ENCODE results near the gene NEK5.
"Not testable (repeated sequence)": the region's sequence is repeated elsewhere in the genome, so short reads cannot be mapped to it uniquely, and the experiment has no call there.

NEK5 gene

GRCh38 chr13:52067237-52067636 lies 61.6 kb downstream of the NEK5 start:
- DNase-seq (ENCODE audit: low read depth) = peak; percentile 49

GRCh38 chr13:52061587-52061986 lies 67.3 kb downstream of the NEK5 start:
- DNase-seq (ENCODE audit: low read depth) = no peak

GRCh38 chr13:52061064-52061463 lies 67.8 kb downstream of the NEK5 start:
- DNase-seq (ENCODE audit: low read depth) = not testable (repeated sequence)

- DNase-seq (ENCODE audit: low read depth) = no peak
Measured at GRCh38 chr13:52053460-52053859, 75.4 kb downstream of the NEK5 start.

- DNase-seq (ENCODE audit: low read depth) = no peak
Measured at GRCh38 chr13:52051400-52051799, 77.5 kb downstream of the NEK5 start.

- no peak for DNase-seq (ENCODE audit: low read depth)
Measured at GRCh38 chr13:52048516-52048915, 80.4 kb downstream of the NEK5 start.

- DNase-seq (ENCODE audit: low read depth) = no peak
Measured at GRCh38 chr13:52047463-52047862, 81.4 kb downstream of the NEK5 start.

- DNase-seq (ENCODE audit: low read depth) = no peak
Measured at GRCh38 chr13:52043675-52044074, 85.2 kb downstream of the NEK5 start.

GRCh38 chr13:52036037-52036436 lies 92.8 kb downstream of the NEK5 start:
- DNase-seq (ENCODE audit: low read depth) = no peak

GRCh38 chr13:52034616-52035226 lies 94.2 kb downstream of the NEK5 start:
- no peak for DNase-seq (ENCODE audit: low read depth)

- no peak for DNase-seq (ENCODE audit: low read depth)
Measured at GRCh38 chr13:52033039-52033438, 95.8 kb downstream of the NEK5 start.

- DNase-seq (ENCODE audit: low read depth) = not testable (repeated sequence)
Measured at GRCh38 chr13:52030401-52030800, 98.5 kb downstream of the NEK5 start.

- DNase-seq (ENCODE audit: low read depth) = no peak
Measured at GRCh38 chr13:52029569-52029968, 99.3 kb downstream of the NEK5 start.

GRCh38 chr13:52027832-52028231 lies 101.0 kb downstream of the NEK5 start:
- DNase-seq (ENCODE audit: low read depth) = no peak

- DNase-seq (ENCODE audit: low read depth) = no peak
Measured at GRCh38 chr13:52026246-52026626, 102.6 kb downstream of the NEK5 start.

- no peak for DNase-seq (ENCODE audit: low read depth)
Measured at GRCh38 chr13:52025475-52026245, 103.2 kb downstream of the NEK5 start.

- DNase-seq (ENCODE audit: low read depth) = no peak
Measured at GRCh38 chr13:52024481-52024880, 104.4 kb downstream of the NEK5 start, which contains the start of gene UTP14C. UTP14C (plus strand) TSS chr13:52024691; CDS start chr13:52028805, 4,114 bp downstream.

- peak; percentile 81 for DNase-seq (ENCODE audit: low read depth)
Measured at GRCh38 chr13:52022356-52022755, 106.5 kb downstream of the NEK5 start.

GRCh38 chr13:52020191-52020590 lies 108.7 kb downstream of the NEK5 start:
- DNase-seq (ENCODE audit: low read depth) = no peak

GRCh38 chr13:52016296-52016695 lies 112.6 kb downstream of the NEK5 start:
- no peak for DNase-seq (ENCODE audit: low read depth)

- no peak for DNase-seq (ENCODE audit: low read depth)
Measured at GRCh38 chr13:52012512-52012836, 116.4 kb downstream of the NEK5 start.

- DNase-seq (ENCODE audit: low read depth) = peak; percentile 98
Measured at GRCh38 chr13:52011632-52012511, 117.0 kb downstream of the NEK5 start, which contains the start of gene ALG11. ALG11 (plus strand) TSS chr13:52012398; CDS start chr13:52012419, 21 bp downstream.

All from CMK (cell line).